ENCODE measurements around the gene PTK6. TPM values are rescaled to one million over a fixed set of nuclear protein-coding genes. Genes with fewer than 3 reads are reported as not detected.

Gene PTK6
- total RNA-seq, 4 donors from 2014 or later, result 90.5 to 147 (median 103) TPM

GRCh38 chr20:63554361-63555278 lies 17.4 kb upstream of the PTK6 start:
- TF ChIP-seq POLR2AphosphoS5 (IDR thresholded peaks at IDR 0.05), result no peak
- peaks cover 32% of the 10 kb centered on the region for H3K27me3 ChIP-seq
- WGBS, 2 donors (ENCODE audit: low coverage in 1 of 2), result 59% methylated on average over 37 of the region's 38 CpGs; no CpG with 5 or more reads in 1 of the 2 donors
- intact Hi-C loops (cut with DNase I; ENCODE audit: low total_unique reads), result no loop called here
- no peak for DNase-seq
- in situ Hi-C loops (cut with MboI; ENCODE audit: low pct_ligation_motif_present in 1 of 4, low pct_unique_long_range_greater_than_20kb in 1 of 4, low sequenced_read_pairs in 3 of 4), result no loop called here
- peaks cover 0 to 18% (median 10%) of the 10 kb centered on the region in 4 donors for H3K4me1 ChIP-seq
- peak overlapping the region in 2 of 4 donors; percentile 47 to 66 for H3K4me3 ChIP-seq
- H3K36me3 ChIP-seq, result no peaks in the 10 kb centered on the region
- no peaks in the 10 kb centered on the region for H3K9me3 ChIP-seq
- no peak overlapping the region for H3K27ac ChIP-seq

GRCh38 chr20:63553933-63554290 lies 16.7 kb upstream of the PTK6 start, which contains the start of gene FNDC11:
TSS of gene FNDC11 (plus strand) at chr20:63554159. CDS start at chr20:63555664, 1,505 bp downstream.
- Histone ChIP-seq H3K4me3 (peak within 1 kb of the TSS; percentile 26 to 66 (median 40)), H3K27me3 (peaks cover 37% of the 10 kb centered on the region), H3K36me3 (no peaks in the 10 kb centered on the region), H3K27ac (peak within 1 kb of the TSS in 2 of 4 donors; percentile 22 to 52), H3K4me1 (peaks cover 0 to 18% (median 10%) of the 10 kb centered on the region in 4 donors), H3K9me3 (no peaks in the 10 kb centered on the region)
- peak; percentile 63 for DNase-seq
- WGBS, 2 donors (ENCODE audit: low coverage in 1 of 2), result 0% methylated on average over 4 of the region's 34 CpGs; no CpG with 5 or more reads in 1 of the 2 donors
- no peak for TF ChIP-seq POLR2A (IDR thresholded peaks at IDR 0.05)
- no peak for TF ChIP-seq CTCF (IDR thresholded peaks at IDR 0.05)
- intact Hi-C loops (cut with DNase I; ENCODE audit: low total_unique reads), result no loop called here
- in situ Hi-C loops (cut with MboI; ENCODE audit: low pct_ligation_motif_present in 1 of 4, low pct_unique_long_range_greater_than_20kb in 1 of 4, low sequenced_read_pairs in 3 of 4), result no loop called here

- Histone ChIP-seq H3K4me3 (peak overlapping the region; percentile 26 to 66 (median 40)), H3K36me3 (no peaks in the 10 kb centered on the region), H3K4me1 (peaks cover 0 to 18% (median 10%) of the 10 kb centered on the region in 4 donors), H3K9me3 (no peaks in the 10 kb centered on the region), H3K27ac (peak overlapping the region in 2 of 4 donors; percentile 22 to 52), H3K27me3 (peaks cover 43% of the 10 kb centered on the region)
- in situ Hi-C loops (cut with MboI; ENCODE audit: low pct_ligation_motif_present in 1 of 4, low pct_unique_long_range_greater_than_20kb in 1 of 4, low sequenced_read_pairs in 3 of 4), result no loop called here
- intact Hi-C loops (cut with DNase I; ENCODE audit: low total_unique reads), result no loop called here
- DNase-seq, result peak; percentile 86
- WGBS, 2 donors (ENCODE audit: low coverage in 1 of 2), result 9% methylated on average over 19 of the region's 37 CpGs; no CpG with 5 or more reads in 1 of the 2 donors
- TF ChIP-seq EP300 (IDR thresholded peaks at IDR 0.05; ENCODE audit: low read depth), result no peak
These were observed 16.2 kb upstream of the PTK6 start for GRCh38 chr20:63553251-63553932.

GRCh38 chr20:63552481-63553249 lies 15.5 kb upstream of the PTK6 start:
- H3K4me1 ChIP-seq, result peaks cover 0 to 23% (median 13%) of the 10 kb centered on the region in 4 donors
- 42 to 100% methylated on average over 2 to 15 of the region's 15 CpGs for WGBS, 2 donors (ENCODE audit: low coverage in 1 of 2)
- no peak for DNase-seq
- in situ Hi-C loops (cut with MboI; ENCODE audit: low pct_ligation_motif_present in 1 of 4, low pct_unique_long_range_greater_than_20kb in 1 of 4, low sequenced_read_pairs in 3 of 4) (no loop called here), intact Hi-C loops (cut with DNase I; ENCODE audit: low total_unique reads) (no loop called here)
- H3K4me3 ChIP-seq, result peak overlapping the region in 1 of 4 donors; percentile 66
- no peak overlapping the region for H3K27ac ChIP-seq
- TF ChIP-seq POLR2AphosphoS5 (IDR thresholded peaks at IDR 0.05) (no peak), POLR2A (IDR thresholded peaks at IDR 0.05) (no peak), EP300 (IDR thresholded peaks at IDR 0.05; ENCODE audit: low read depth) (no peak), CTCF (IDR thresholded peaks at IDR 0.05) (no peak)
- H3K36me3 ChIP-seq, result no peaks in the 10 kb centered on the region
- no peaks in the 10 kb centered on the region for H3K9me3 ChIP-seq
- H3K27me3 ChIP-seq, result peaks cover 50% of the 10 kb centered on the region

Measured in transverse colon (tissue), 4 donors.